GM12878 (cell line): ENCODE data around the gene GASK1B. TPM values are rescaled to one million over a fixed set of nuclear protein-coding genes. Genes with fewer than 3 reads are reported as not detected.

ENCODE experiments used
- ATAC-seq: fragments of 200-7000 bp; cut with Tn5 transposase; 3 replicates; pipeline ENCODE4 v1.9.1; 2020; ENCODE audit warnings: mild to moderate bottlenecking, moderate library complexity
- BruUV-seq: library from RNA; stranded (reverse); fragments of 400-500 nt; replicated peaks from 2 replicates; lab custom pipeline; 2021; lab: Mats Ljungman, UMichigan
- CTCF ChIA-PET: fragments of 300-600 bp; sonication (Branson Sonifier 250); formaldehyde crosslinking; extraction: SDS; loops from one replicate; lab custom pipeline; 2021; ENCODE audit warnings: inconsistent platforms; lab: Yijun Ruan, JAX
- POLR2A ChIA-PET: fragments of 350-600 bp; formaldehyde crosslinking; extraction: SDS; loops from one replicate; lab custom pipeline; 2021; ENCODE audit warnings: inconsistent platforms; lab: Charles Lee
- RAD21 ChIA-PET: fragments of 300-600 bp; sonication (Branson Sonifier 250); formaldehyde crosslinking; loops from one replicate; lab custom pipeline; 2023; ENCODE audit warnings: antibody characterized with exemption; ENCODE audit not compliant: unreplicated experiment; lab: Charles Lee
- SMC1A ChIA-PET: fragments of 300-600 bp; sonication (Branson Sonifier 250); formaldehyde crosslinking; loops from one replicate; lab custom pipeline; 2023; ENCODE audit not compliant: unreplicated experiment, uncharacterized antibody; lab: Charles Lee
- DNase-seq: peaks from one replicate; pipeline ENCODE4 v3.0.0-alpha.2; 2011; ENCODE audit warnings: low read depth, low spot score
- FAIRE-seq: peaks from 3 replicates; lab custom pipeline; 2011; peaks lifted over from hg19 to GRCh38; lab: Jason Lieb, UNC
- H2AFZ ChIP-seq: 2 replicates; pipeline ENCODE4 v1.6.0; 2011; ENCODE audit warnings: low read depth, low read length, control low read depth; ENCODE audit not compliant: control insufficient read depth
- H3K27ac ChIP-seq: 2 replicates; pipeline ENCODE4 v1.5.1; 2011; ENCODE audit warnings: control low read depth; ENCODE audit not compliant: control insufficient read depth, insufficient read depth
- H3K27me3 ChIP-seq, 2 experiments: replicated peaks in 1 of 2; 2 replicates each; pipeline versions ENCODE4 v1.6.0 to v1.6.1; 2011; ENCODE audit warnings: low read length in 1 of 2; ENCODE audit not compliant: control insufficient read depth in 2 of 2, insufficient read depth in 2 of 2
- H3K36me3 ChIP-seq, 2 experiments: 2 replicates each; pipeline ENCODE4 v1.5.1; 2011; ENCODE audit warnings: low read length in 1 of 2; ENCODE audit not compliant: control insufficient read depth in 2 of 2, insufficient read depth in 2 of 2
- H3K4me1 ChIP-seq: 2 replicates; pipeline ENCODE4 v1.6.1; 2011; ENCODE audit warnings: mild to moderate bottlenecking, low read length, moderate library complexity, mixed read lengths; ENCODE audit not compliant: control insufficient read depth, insufficient read depth
- H3K4me2 ChIP-seq: 2 replicates; pipeline ENCODE4 v1.6.0; 2011; ENCODE audit warnings: control low read depth; ENCODE audit not compliant: control insufficient read depth, insufficient read depth
- H3K4me3 ChIP-seq: fragments of 200-600 bp; sonication (generic); 2 replicates; pipeline ENCODE4 v1.5.1; 2016
- H3K79me2 ChIP-seq: 2 replicates; pipeline ENCODE4 v1.6.0; 2011; ENCODE audit warnings: low read length; ENCODE audit not compliant: control insufficient read depth, insufficient read depth
- H3K9ac ChIP-seq: 2 replicates; pipeline ENCODE4 v1.8.0; 2011; ENCODE audit warnings: low read length, control low read depth, mixed read lengths; ENCODE audit not compliant: control insufficient read depth, insufficient read depth
- H3K9me3 ChIP-seq: replicated peaks from 3 replicates; pipeline ENCODE4 v1.5.1; 2011; ENCODE audit warnings: mild to moderate bottlenecking, low read length; ENCODE audit not compliant: control insufficient read depth, insufficient read depth
- H4K20me1 ChIP-seq: 2 replicates; pipeline ENCODE4 v1.6.0; 2011; ENCODE audit not compliant: control insufficient read depth, insufficient read depth
- BRCA1 ChIP-seq: IDR thresholded peaks from 2 replicates; pipeline ENCODE4 v1.6.1; 2011; ENCODE audit warnings: low read depth, low read length, improper control_type of control experiment
- CHD1 ChIP-seq: IDR thresholded peaks from 2 replicates; pipeline ENCODE4 v1.6.1; 2012; ENCODE audit warnings: low read depth, low read length, improper control_type of control experiment
- EP300 ChIP-seq, 2 experiments: fragments of 150-350 bp in 1 of 2; IDR thresholded peaks; 2 replicates each; pipeline ENCODE4 v1.6.1; 2011 to 2012; ENCODE audit warnings: low read depth in 2 of 2, low read length in 2 of 2, borderline replicate concordance in 1 of 2, improper control_type of control experiment in 1 of 2, inconsistent platforms in 1 of 2; ENCODE audit not compliant: control insufficient read depth in 1 of 2
- EZH2 ChIP-seq: IDR thresholded peaks from 2 replicates; pipeline ENCODE4 v1.6.1; 2012; ENCODE audit warnings: low read depth, mild to moderate bottlenecking, control low read depth, inconsistent platforms, low read length, borderline replicate concordance; ENCODE audit not compliant: control insufficient read depth
- IKZF2 ChIP-seq, 2 experiments: fragments of 450-650 bp; IDR thresholded peaks; 2 replicates each; pipeline ENCODE4 v1.6.1; 2017; ENCODE audit warnings: mild to moderate bottlenecking in 2 of 2, moderate library complexity in 2 of 2
- JUNB ChIP-seq: IDR thresholded peaks from 2 replicates; pipeline ENCODE4 v1.6.1; 2016; ENCODE audit warnings: antibody characterized with exemption, mild to moderate bottlenecking
- NFYA ChIP-seq: IDR thresholded peaks from 2 replicates; pipeline ENCODE4 v1.6.1; 2011; ENCODE audit warnings: low read depth, mild to moderate bottlenecking, low read length, improper control_type of control experiment, borderline replicate concordance
- RBBP5 ChIP-seq: fragments of 200-600 bp; sonication (generic); conservative IDR thresholded peaks from 2 replicates; pipeline ENCODE4 v1.6.1; 2016
- SRF ChIP-seq, 2 experiments: IDR thresholded peaks; 2 replicates each; pipeline ENCODE4 v1.6.1; 2011; ENCODE audit warnings: low read depth in 2 of 2, low read length in 2 of 2, mild to moderate bottlenecking in 1 of 2, moderate library complexity in 1 of 2
- YBX1 ChIP-seq: fragments of 450-650 bp; IDR thresholded peaks from 2 replicates; pipeline ENCODE4 v1.6.1; 2016; ENCODE audit warnings: antibody characterized with exemption
- WGBS: methylation state at CpG from one replicate; pipeline ENCODE4 v1.1.6; 2016; ENCODE audit warnings: low lambda C conversion rate; ENCODE audit not compliant: insufficient replicate concordance, insufficient coverage; ENCODE audit errors: missing lambda C conversion rate; 5-methylcytosine and 5-hydroxymethylcytosine counted together
- in situ Hi-C: fragments of 300-500 bp; cut with MboI; formaldehyde crosslinking; loops from 9 replicates; pipeline ENCODE4 v1.14.3; 2018; ENCODE audit warnings: mixed read lengths
- intact Hi-C: fragments of 100-400 bp; cut with micrococcal nuclease; formaldehyde crosslinking; loops from one replicate; pipeline ENCODE4 v1.14.2; 2022; ENCODE audit not compliant: unreplicated experiment
- polyA plus RNA-seq, 11 experiments: library from polyadenylated mRNA; depleted of rRNA in 4 of 11; unstranded in 6 of 11; stranded (reverse) in 5 of 11; fragments of >200 nt; fragmentation: Nextera tagmentation in 4 of 11; fragmentation: Illumina TruSeq in 1 of 11; extraction: Ambion mirVana in 4 of 11; extraction: Trizol in 1 of 11; gene quantifications; 1 replicate in 1 of 11; 2 replicates in 10 of 11; pipeline versions ENCODE4 v1.2.1 to v1.2.3, GENCODE V29; 2011 to 2016; ENCODE audit warnings: inconsistent platforms in 2 of 11, missing spikeins in 2 of 11, low read depth in 1 of 11
- total RNA-seq, 4 experiments: library from RNA; depleted of rRNA in 3 of 4; stranded (reverse); fragments of >200 nt in 3 of 4; fragmentation: Illumina TruSeq in 1 of 4; extraction: Trizol in 1 of 4; gene quantifications; 2 replicates each; pipeline versions ENCODE4 v1.2.1 to v1.2.3, GENCODE V29; 2013 to 2021
- TF ChIP-seq, protein P1 (sequence below), 3 experiments: IDR thresholded peaks in 2 of 3; conservative IDR thresholded peaks in 1 of 3; 2 replicates each; pipeline ENCODE4 v1.5.1; 2011; ENCODE audit warnings: low read depth in 3 of 3, low read length in 3 of 3, mild to moderate bottlenecking in 3 of 3, control low read depth in 2 of 3, moderate library complexity in 2 of 3, inconsistent platforms in 1 of 3, mixed read lengths in 1 of 3; ENCODE audit not compliant: control insufficient read depth in 2 of 3, insufficient read depth in 1 of 3; ENCODE audit errors: extremely low read depth in 1 of 3
- TF ChIP-seq, protein P2 (sequence below): IDR thresholded peaks from 2 replicates; pipeline ENCODE4 v1.6.1; 2011; ENCODE audit warnings: low read depth, low read length, improper control_type of control experiment, borderline replicate concordance
- TF ChIP-seq, protein P3 (sequence below): fragments of 450-650 bp; conservative IDR thresholded peaks from 2 replicates; pipeline ENCODE4 v1.6.1; 2017; ENCODE audit warnings: mild to moderate bottlenecking, moderate library complexity

Gene GASK1B
- total and polyA plus RNA-seq, 10 of the 15 experiments (the other 5 are each of a cell fraction or from before 2014, with no cell fraction given) = under 0.01 to 0.21 (median 0.07) TPM; not detected in 1

GRCh38 chr4:158155656-158156356, 17.0 kb downstream of the GASK1B start:
- TF ChIP-seq EZH2 = no peak
- TF ChIP-seq RBBP5 = no peak
- TF ChIP-seq IKZF2 (IDR thresholded peaks at IDR 0.05) = no peak
- no peak for TF ChIP-seq JUNB
- TF ChIP-seq YBX1 = no peak
- TF ChIP-seq NFYA = no peak
- TF ChIP-seq, protein P1, sequence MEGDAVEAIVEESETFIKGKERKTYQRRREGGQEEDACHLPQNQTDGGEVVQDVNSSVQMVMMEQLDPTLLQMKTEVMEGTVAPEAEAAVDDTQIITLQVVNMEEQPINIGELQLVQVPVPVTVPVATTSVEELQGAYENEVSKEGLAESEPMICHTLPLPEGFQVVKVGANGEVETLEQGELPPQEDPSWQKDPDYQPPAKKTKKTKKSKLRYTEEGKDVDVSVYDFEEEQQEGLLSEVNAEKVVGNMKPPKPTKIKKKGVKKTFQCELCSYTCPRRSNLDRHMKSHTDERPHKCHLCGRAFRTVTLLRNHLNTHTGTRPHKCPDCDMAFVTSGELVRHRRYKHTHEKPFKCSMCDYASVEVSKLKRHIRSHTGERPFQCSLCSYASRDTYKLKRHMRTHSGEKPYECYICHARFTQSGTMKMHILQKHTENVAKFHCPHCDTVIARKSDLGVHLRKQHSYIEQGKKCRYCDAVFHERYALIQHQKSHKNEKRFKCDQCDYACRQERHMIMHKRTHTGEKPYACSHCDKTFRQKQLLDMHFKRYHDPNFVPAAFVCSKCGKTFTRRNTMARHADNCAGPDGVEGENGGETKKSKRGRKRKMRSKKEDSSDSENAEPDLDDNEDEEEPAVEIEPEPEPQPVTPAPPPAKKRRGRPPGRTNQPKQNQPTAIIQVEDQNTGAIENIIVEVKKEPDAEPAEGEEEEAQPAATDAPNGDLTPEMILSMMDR (IDR thresholded peaks at IDR 0.05 in 2 of 3, conservative IDR thresholded peaks at IDR 0.05 in 1 of 3; ENCODE audit: control insufficient read depth in 2 of 3, extremely low read depth in 1 of 3, insufficient read depth in 1 of 3, low read depth in 3 of 3, low read length in 3 of 3) = no peak
- TF ChIP-seq, protein P2, sequence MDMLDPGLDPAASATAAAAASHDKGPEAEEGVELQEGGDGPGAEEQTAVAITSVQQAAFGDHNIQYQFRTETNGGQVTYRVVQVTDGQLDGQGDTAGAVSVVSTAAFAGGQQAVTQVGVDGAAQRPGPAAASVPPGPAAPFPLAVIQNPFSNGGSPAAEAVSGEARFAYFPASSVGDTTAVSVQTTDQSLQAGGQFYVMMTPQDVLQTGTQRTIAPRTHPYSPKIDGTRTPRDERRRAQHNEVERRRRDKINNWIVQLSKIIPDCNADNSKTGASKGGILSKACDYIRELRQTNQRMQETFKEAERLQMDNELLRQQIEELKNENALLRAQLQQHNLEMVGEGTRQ = no peak
- TF ChIP-seq EP300 (IDR thresholded peaks at IDR 0.05; ENCODE audit: borderline replicate concordance in 1 of 2, control insufficient read depth in 1 of 2, low read depth in 2 of 2, low read length in 2 of 2) = no peak
- TF ChIP-seq CHD1 = no peak
- TF ChIP-seq, protein P3, sequence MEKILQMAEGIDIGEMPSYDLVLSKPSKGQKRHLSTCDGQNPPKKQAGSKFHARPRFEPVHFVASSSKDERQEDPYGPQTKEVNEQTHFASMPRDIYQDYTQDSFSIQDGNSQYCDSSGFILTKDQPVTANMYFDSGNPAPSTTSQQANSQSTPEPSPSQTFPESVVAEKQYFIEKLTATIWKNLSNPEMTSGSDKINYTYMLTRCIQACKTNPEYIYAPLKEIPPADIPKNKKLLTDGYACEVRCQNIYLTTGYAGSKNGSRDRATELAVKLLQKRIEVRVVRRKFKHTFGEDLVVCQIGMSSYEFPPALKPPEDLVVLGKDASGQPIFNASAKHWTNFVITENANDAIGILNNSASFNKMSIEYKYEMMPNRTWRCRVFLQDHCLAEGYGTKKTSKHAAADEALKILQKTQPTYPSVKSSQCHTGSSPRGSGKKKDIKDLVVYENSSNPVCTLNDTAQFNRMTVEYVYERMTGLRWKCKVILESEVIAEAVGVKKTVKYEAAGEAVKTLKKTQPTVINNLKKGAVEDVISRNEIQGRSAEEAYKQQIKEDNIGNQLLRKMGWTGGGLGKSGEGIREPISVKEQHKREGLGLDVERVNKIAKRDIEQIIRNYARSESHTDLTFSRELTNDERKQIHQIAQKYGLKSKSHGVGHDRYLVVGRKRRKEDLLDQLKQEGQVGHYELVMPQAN = no peak
- TF ChIP-seq SRF (IDR thresholded peaks at IDR 0.05; ENCODE audit: low read depth in 2 of 2, low read length in 2 of 2) = no peak
- no peak for TF ChIP-seq BRCA1
- TF ChIP-seq, all 136 proteins: peak for 0
- CTCF ChIA-PET = no interaction called here
- H3K4me1 ChIP-seq = no peaks in the 10 kb centered on the region
- H4K20me1 ChIP-seq = no peaks in the 10 kb centered on the region
- H3K27me3 ChIP-seq = no peaks in the 10 kb centered on the region
- no peak overlapping the region for H3K4me2 ChIP-seq
- RAD21 ChIA-PET = no interaction called here
- no peaks in the 10 kb centered on the region for H3K36me3 ChIP-seq
- no peaks in the 10 kb centered on the region for H3K79me2 ChIP-seq
- H3K4me3 ChIP-seq = no peak overlapping the region
- intact Hi-C loops = no loop called here
- in situ Hi-C loops = no loop called here
- no peak overlapping the region for H2AFZ ChIP-seq
- SMC1A ChIA-PET = no interaction called here
- FAIRE-seq (peak; percentile 47), DNase-seq (no peak), ATAC-seq (no peak)
- 14% methylated on average over 8 of the region's 8 CpGs for WGBS
- no peak overlapping the region for H3K9ac ChIP-seq
- no peak overlapping the region for H3K27ac ChIP-seq
- POLR2A ChIA-PET = no interaction called here
- BruUV-seq = no TSS peak
- H3K9me3 ChIP-seq = no peaks in the 10 kb centered on the region
